ENCODE data around the gene SYK. TPM values are rescaled to one million over a fixed set of nuclear protein-coding genes. Genes with fewer than 3 reads are reported as not detected.

SYK gene
- total and polyA plus RNA-seq, 8 donors, result 2.2 to 34.4 (median 18.9) TPM

DNA sequence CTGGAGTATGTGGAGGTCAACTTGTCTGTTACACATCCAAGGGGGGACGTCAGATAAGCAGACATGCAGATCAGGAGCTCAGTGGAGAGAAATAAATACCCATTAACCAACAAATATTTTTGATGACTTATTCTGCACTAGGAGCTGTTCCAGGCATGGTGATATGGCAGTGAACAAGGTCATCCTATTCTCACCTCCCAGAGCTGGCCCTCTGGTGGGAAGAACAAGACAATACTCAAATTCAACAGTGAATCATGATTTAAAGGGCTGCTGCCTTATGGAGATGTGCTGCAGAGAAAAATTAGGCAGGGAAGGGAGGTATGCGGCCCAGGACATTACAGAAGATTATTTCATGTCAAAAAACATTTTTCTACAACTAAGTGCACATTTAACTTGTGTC lies 36.5 kb downstream of the SYK start:
- WGBS, 5 donors, result 80 to 95% (median 86%) methylated on average over 2 of the region's 2 CpGs
- Histone ChIP-seq H3K4me1 (peaks cover 0 to 13% (median 6%) of the 10 kb centered on the region in 4 donors), H3K9me3 (no peaks in the 10 kb centered on the region), H3K27me3 (no peaks in the 10 kb centered on the region), H3K27ac (no peak overlapping the region), H3K4me3 (no peak overlapping the region), H3K36me3 (no peaks in the 10 kb centered on the region)
- intact Hi-C loops (cut with DNase I; ENCODE audit: low total_unique reads), result no loop called here
- DNase-seq, result peak in 1 of 2 donors; percentile 8
- TF ChIP-seq POLR2A (IDR thresholded peaks at IDR 0.05) (no peak), EP300 (IDR thresholded peaks at IDR 0.05) (no peak), POLR2AphosphoS5 (IDR thresholded peaks at IDR 0.05) (no peak)
- TF ChIP-seq, protein P1, sequence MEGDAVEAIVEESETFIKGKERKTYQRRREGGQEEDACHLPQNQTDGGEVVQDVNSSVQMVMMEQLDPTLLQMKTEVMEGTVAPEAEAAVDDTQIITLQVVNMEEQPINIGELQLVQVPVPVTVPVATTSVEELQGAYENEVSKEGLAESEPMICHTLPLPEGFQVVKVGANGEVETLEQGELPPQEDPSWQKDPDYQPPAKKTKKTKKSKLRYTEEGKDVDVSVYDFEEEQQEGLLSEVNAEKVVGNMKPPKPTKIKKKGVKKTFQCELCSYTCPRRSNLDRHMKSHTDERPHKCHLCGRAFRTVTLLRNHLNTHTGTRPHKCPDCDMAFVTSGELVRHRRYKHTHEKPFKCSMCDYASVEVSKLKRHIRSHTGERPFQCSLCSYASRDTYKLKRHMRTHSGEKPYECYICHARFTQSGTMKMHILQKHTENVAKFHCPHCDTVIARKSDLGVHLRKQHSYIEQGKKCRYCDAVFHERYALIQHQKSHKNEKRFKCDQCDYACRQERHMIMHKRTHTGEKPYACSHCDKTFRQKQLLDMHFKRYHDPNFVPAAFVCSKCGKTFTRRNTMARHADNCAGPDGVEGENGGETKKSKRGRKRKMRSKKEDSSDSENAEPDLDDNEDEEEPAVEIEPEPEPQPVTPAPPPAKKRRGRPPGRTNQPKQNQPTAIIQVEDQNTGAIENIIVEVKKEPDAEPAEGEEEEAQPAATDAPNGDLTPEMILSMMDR (IDR thresholded peaks at IDR 0.05), result no peak

- TF ChIP-seq EP300 (IDR thresholded peaks at IDR 0.05), result no peak
- TF ChIP-seq, protein P1 (IDR thresholded peaks at IDR 0.05), result no peak
- no peak for TF ChIP-seq POLR2AphosphoS5 (IDR thresholded peaks at IDR 0.05)
- TF ChIP-seq POLR2A (IDR thresholded peaks at IDR 0.05), result no peak
- Histone ChIP-seq H3K27me3 (no peaks in the 10 kb centered on the region), H3K9me3 (no peaks in the 10 kb centered on the region), H3K27ac (no peak overlapping the region), H3K36me3 (peaks cover under 1 to 2% (median under 1%) of the 10 kb centered on the region in 4 donors), H3K4me3 (no peak overlapping the region), H3K4me1 (peaks cover 0 to 13% (median 6%) of the 10 kb centered on the region in 4 donors)
- WGBS, 5 donors, result 81 to 91% (median 84%) methylated on average over 6 of the region's 6 CpGs
- intact Hi-C loops (cut with DNase I; ENCODE audit: low total_unique reads), result no loop called here
- no peak for DNase-seq
These were observed 37.0 kb downstream of the SYK start for GRCh38 chr9:90838581-90839154.

- no peak overlapping the region for H3K27ac ChIP-seq
- peaks cover 4 to 6% (median 6%) of the 10 kb centered on the region in 4 donors for H3K36me3 ChIP-seq
- intact Hi-C loops (cut with DNase I; ENCODE audit: low total_unique reads), result no loop called here
- no peak for TF ChIP-seq POLR2A (IDR thresholded peaks at IDR 0.05)
- TF ChIP-seq EP300 (IDR thresholded peaks at IDR 0.05), result no peak
- no peak for TF ChIP-seq POLR2AphosphoS5 (IDR thresholded peaks at IDR 0.05)
- TF ChIP-seq, protein P1 (IDR thresholded peaks at IDR 0.05), result no peak
- H3K27me3 ChIP-seq, result no peaks in the 10 kb centered on the region
- no peak for DNase-seq
- H3K9me3 ChIP-seq, result no peaks in the 10 kb centered on the region
- no peak overlapping the region for H3K4me3 ChIP-seq
- peaks cover 0 to 13% (median 6%) of the 10 kb centered on the region in 4 donors for H3K4me1 ChIP-seq
- WGBS, 5 donors, result 65 to 85% (median 83%) methylated on average over 6 to 7 of the region's 7 CpGs
These were observed 37.6 kb downstream of the SYK start for GRCh38 chr9:90839183-90839728.

DNA sequence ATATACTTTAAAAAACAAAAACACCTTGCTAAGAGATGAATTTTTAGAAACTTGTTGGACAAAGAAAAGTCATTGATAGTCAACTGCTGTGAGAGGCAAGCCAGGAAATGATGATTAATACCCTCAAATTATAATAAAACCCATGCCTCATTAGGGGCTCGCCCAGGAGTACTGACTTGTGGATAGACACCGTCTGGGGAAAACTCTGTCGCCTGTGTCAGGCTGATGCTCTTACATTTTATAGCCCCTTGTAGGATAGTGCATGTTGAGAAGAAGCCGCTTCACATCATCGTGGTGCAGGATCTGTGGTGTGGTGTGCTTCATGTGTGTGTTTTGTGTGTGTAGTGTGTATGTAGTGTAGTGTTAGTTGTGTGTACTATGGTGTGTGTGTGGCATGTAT lies 39.1 kb downstream of the SYK start:
- no peak for DNase-seq
- peaks cover 0 to 2% (median 0%) of the 10 kb centered on the region in 4 donors for H3K4me1 ChIP-seq
- H3K4me3 ChIP-seq, result no peak overlapping the region
- intact Hi-C loops (cut with DNase I; ENCODE audit: low total_unique reads), result no loop called here
- WGBS, 5 donors, result 79 to 92% (median 88%) methylated on average over 5 of the region's 5 CpGs
- no peaks in the 10 kb centered on the region for H3K9me3 ChIP-seq
- H3K27me3 ChIP-seq, result no peaks in the 10 kb centered on the region
- H3K36me3 ChIP-seq, result peaks cover 7 to 21% (median 15%) of the 10 kb centered on the region in 4 donors
- no peak overlapping the region for H3K27ac ChIP-seq
- TF ChIP-seq POLR2A (IDR thresholded peaks at IDR 0.05) (no peak), EP300 (IDR thresholded peaks at IDR 0.05) (no peak), POLR2AphosphoS5 (IDR thresholded peaks at IDR 0.05) (no peak)

- no peak overlapping the region for H3K4me3 ChIP-seq
- H3K36me3 ChIP-seq, result peaks cover 8 to 26% (median 18%) of the 10 kb centered on the region in 4 donors
- WGBS, 5 donors, result 83 to 94% (median 93%) methylated on average over 5 of the region's 5 CpGs
- H3K27ac ChIP-seq, result no peak overlapping the region
- intact Hi-C loops (cut with DNase I; ENCODE audit: low total_unique reads), result no loop called here
- H3K27me3 ChIP-seq, result no peaks in the 10 kb centered on the region
- no peak for TF ChIP-seq EP300 (IDR thresholded peaks at IDR 0.05)
- no peak for TF ChIP-seq POLR2A (IDR thresholded peaks at IDR 0.05)
- TF ChIP-seq, protein P1 (IDR thresholded peaks at IDR 0.05), result no peak
- H3K4me1 ChIP-seq, result no peaks in the 10 kb centered on the region
- H3K9me3 ChIP-seq, result no peaks in the 10 kb centered on the region
- DNase-seq, result no peak
These were observed 39.6 kb downstream of the SYK start for GRCh38 chr9:90841213-90841612.

Data from stomach (tissue), 9 donors.